GM13977 (cell line): Measurements from ENCODE around the gene TMEM150A.
A peak's percentile ranks its signal among the peaks of the same experiment; 100 is the strongest.

Experiments used
- DNase-seq: peaks from one replicate; pipeline ENCODE4 v3.0.0; 2012; ENCODE audit warnings: low spot score
- CTCF ChIP-seq: IDR thresholded peaks from 2 replicates; pipeline ENCODE4 v1.5.1; 2012; ENCODE audit warnings: mild to moderate bottlenecking, control low read depth; ENCODE audit not compliant: insufficient read depth; ENCODE audit errors: extremely low read depth, missing control alignments
- in situ Hi-C: fragments of 300-500 bp; cut with MboI; formaldehyde crosslinking; loops from one replicate; pipeline ENCODE4 v1.12.0; 2022; ENCODE audit warnings: low sequenced_read_pairs, low pct_unique_long_range_greater_than_20kb, mixed read lengths, inconsistent platforms; ENCODE audit not compliant: unreplicated experiment

TMEM150A gene

GRCh38 chr2:85577386-85578242 is 24.9 kb downstream of the TMEM150A start, which contains the start of gene VAMP8:
VAMP8 (plus strand) TSS chr2:85577586; CDS start chr2:85577647, 61 bp downstream.
- DNase-seq: peak; percentile 73
- in situ Hi-C loops: no loop called here

GRCh38 chr2:85577063-85577385 is 25.5 kb downstream of the TMEM150A start:
- no peak for TF ChIP-seq CTCF
- in situ Hi-C loops: no loop called here
- DNase-seq: no peak

More at GRCh38 chr2:85577386-85578242, 24.9 kb downstream of the TMEM150A start, which contains the start of gene VAMP8:
- TF ChIP-seq CTCF: no peak

GRCh38 chr2:85575739-85576138 is 26.8 kb downstream of the TMEM150A start:
- no peak for TF ChIP-seq CTCF
- no peak for DNase-seq
- in situ Hi-C loops: no loop called here

GRCh38 chr2:85566265-85566664 is 36.2 kb downstream of the TMEM150A start:
- DNase-seq: no peak
- in situ Hi-C loops: no loop called here
- TF ChIP-seq CTCF: no peak

GRCh38 chr2:85564144-85564563 is 38.3 kb downstream of the TMEM150A start:
- TF ChIP-seq CTCF: no peak
- DNase-seq: no peak
- in situ Hi-C loops: no loop called here

GRCh38 chr2:85561280-85562212 is 41.0 kb downstream of the TMEM150A start, which contains the start of gene GGCX:
GGCX (minus strand) TSS chr2:85561493; CDS start chr2:85561428, 65 bp downstream.
- TF ChIP-seq CTCF: no peak
- in situ Hi-C loops: no loop called here

More at GRCh38 chr2:85561280-85562212, 41.0 kb downstream of the TMEM150A start, which contains the start of gene GGCX:
- peak; percentile 91 for DNase-seq
